Activated CD8-positive, alpha-beta memory T cell treated with anti-CD3 and anti-CD28 coated beads, Interleukin-2, amount 50 U/mL, for 24 hours (primary cell): ENCODE data around the gene PAGR1.
"Not testable (repeated sequence)": the region's sequence is repeated elsewhere in the genome, so short reads cannot be mapped to it uniquely, and the experiment has no call there.

Experiments
- DNase-seq: peaks from one replicate; pipeline ENCODE4 v3.0.0-alpha.2; 2020; ENCODE audit errors: extremely low read depth

PAGR1 gene

DNA sequence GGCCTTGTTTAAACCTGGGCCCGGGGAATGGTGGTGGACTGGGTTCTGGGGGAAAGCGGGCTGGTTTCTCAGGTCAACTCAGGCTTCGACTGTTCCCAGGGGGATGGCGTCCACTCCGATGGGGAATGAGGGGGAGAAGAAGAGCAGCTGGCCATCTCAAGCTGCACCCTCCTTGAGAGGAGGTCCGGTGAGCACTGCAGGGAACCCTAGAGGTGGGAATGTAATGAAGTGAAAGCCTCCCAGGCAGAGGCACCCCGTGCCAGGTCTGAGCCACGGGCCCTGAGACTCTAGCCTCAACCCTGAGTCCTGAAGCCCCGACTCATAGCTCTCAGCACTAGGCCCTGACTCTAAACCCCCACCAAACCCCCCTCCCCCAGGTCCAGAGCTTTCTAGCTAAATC, 48.3 kb downstream of the PAGR1 start:
- no peak for DNase-seq

DNA sequence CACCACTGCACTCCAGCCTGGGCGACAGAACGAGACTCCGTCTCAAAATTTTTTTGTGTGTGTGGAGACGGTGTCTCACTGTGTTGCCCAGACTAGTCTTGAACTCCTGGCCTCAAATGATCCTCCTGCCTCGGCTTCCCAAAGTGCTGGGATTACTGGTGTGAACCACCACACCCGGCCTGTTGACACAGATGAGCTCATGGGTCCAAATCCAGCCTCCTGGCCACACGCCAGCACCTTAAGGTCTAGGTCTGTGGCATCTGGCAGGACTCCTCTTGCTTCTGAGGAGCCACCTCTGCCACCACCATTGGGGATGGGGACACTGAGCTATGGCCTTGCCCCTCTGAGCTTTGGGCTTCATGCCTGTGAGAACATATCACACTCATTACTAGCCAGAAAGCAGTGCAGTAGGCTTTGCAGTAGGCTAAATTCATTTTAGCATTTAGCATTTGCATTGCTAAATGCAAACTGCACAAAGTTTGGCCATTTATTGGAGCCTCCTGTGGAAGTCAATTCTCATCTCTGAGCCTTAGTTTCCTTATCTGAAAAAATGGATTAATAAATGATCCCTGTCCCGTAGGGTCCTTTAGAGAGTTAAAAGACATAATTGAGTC, 52.6 kb downstream of the PAGR1 start:
- no peak for DNase-seq

DNA sequence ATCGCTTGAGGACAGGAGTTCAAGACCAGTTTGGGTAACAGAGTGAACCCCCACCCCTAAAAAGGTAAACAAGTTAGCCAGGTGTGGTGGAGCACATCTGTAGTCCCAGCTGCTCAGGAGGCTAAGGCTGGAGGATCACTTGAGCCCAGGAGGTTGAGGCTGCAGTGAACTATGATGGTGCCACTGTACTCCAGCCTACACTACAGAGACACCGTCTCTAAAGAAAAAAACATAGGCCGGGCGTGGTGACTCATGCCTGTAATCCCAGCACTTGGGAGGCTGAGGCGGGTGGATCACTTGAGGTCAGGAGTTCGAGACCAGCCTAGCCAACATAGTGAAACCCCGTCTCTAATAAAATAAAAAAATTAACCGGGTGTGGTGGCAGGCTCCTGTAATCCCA, 53.1 kb downstream of the PAGR1 start:
- not testable (repeated sequence) for DNase-seq
